AG08396 (cell line): ENCODE results near the gene RAP2A.

Source experiments
- DNase-seq: peaks from one replicate; pipeline ENCODE4 v3.0.0; 2012; ENCODE audit warnings: low spot score, mixed read lengths

RAP2A gene

DNA sequence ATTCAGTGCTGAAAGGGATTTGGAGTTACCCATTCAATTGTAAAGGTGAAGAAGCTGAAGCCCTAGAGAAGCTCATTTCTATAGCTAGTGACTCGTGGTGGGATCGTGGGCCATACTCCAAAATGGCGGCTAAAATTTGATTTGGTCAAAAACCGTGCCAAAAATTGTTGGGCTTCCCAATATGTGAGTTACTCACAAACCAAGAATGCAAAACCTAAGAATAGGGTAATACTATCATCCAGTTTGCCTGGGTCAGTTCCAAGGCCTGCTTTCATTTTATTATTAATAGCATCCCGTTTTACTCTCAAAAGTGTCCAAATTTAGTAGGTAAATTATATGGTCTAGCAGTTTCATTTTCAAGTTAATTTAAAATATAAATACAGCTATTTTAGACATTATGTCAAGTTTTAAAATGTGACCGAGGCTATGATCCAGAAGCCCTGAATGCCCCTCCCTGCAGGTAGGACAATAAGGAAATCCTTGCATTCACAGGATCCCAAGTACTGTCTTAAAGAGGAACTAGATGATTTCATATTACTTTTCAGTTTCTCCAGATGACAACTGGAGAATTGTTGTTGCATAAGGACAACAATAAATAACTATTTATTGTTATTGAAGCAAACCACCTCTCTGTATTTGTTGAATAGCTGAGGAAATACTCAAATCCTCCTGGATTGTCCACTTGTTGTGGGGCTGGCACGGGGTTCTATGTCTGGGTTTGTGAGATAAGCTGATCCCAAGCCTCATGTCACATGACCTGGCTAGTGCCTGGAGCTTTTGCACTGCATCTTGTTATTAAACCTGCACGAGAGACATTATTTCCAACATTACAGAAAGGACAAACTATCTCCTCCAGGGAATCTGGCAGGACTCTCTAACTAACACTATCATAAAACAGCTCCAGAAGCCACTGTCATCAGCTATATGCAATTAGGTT is 11.6 kb upstream of the RAP2A start:
- no peak for DNase-seq

DNA sequence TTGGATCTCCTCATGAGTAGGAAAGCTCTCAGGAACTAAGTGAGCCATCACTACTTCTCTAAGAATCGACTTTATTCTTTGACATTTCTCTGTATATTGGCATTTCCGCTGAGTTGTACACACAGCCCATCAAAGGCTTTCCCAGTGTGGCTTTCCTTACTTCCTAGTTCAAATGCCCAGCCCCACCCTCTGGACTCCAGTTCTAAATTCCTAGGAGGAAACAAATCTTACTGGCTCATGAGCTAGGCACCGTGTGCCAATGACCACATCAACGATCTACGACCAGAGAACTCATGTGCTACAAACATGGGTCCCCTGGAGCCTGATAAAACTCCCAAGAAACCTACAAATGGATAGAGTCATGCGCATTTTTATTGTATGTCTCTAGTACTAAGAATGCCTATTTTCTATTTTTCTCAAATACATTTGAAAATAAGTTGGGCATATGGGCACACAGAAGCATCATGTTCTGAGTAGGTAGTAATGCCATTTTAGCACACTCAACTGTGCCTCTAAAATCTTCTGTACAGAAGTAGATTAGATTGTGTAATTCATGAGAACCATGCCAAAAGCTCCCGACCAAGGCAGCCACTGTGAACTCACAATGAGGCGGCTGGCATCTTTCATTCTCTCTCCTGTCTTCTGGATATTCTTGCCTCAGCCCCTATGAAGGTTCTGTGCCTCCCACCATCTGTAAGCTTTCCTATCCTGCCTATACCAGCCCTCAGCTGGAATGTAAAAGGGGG is 10.5 kb upstream of the RAP2A start:
- DNase-seq: no peak

DNA sequence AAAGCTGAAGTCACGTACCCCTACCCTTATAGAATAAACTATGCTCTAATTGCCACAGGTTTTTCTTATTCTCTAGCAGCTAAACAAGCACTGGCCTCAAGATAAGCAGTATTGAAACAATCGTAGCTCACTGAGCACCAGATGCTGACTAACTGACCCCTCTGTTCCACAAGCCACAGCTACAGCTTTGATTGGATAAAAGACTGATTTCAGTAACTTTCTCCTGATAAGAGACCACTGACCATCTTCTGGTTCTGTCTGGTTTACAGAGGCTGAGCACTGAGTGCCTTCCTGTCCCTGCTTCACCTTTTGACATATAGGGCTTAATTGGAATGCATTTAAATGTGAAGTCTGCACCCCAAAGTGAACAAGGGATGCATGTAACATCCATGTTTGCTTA is 8.4 kb upstream of the RAP2A start:
- no peak for DNase-seq

DNA sequence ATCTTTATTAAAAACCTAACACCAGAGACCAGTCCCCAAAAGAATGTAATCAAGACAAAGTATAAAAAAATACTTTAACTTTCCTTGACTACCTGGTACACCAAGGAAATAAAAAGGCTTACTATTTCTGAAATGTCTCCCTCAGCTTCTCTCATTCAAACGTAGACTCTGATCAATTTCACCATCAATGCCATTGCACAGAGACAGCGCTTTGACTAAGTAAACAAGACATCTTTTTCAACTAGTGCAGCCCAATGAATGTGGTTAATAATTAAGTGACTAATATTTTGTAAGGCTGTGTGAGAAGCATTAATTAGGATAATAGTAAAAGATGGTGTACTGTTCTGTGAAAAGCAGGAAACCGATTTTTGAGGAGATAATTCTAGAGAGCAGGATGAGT is 7.3 kb upstream of the RAP2A start:
- no peak for DNase-seq

DNA sequence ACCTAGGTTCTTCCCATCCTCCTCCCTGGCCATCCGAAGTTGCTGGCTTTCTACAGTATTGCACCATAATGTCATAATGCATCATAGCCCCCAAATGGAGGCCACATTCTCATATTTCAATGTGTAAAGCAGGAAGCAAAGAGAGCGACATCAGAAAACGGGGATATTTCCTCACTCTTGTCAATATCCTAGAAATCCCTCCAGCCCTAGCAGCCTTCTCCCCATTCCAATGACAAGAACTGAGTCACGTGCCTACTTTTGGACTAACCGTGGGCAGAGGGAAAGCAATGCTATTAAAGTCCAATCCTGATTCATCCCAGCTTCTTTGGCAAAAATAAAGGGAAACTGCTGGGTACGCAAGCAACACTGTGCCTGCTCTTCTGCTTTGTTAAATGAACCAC is 4.3 kb upstream of the RAP2A start:
- DNase-seq: peak; percentile 43

DNA sequence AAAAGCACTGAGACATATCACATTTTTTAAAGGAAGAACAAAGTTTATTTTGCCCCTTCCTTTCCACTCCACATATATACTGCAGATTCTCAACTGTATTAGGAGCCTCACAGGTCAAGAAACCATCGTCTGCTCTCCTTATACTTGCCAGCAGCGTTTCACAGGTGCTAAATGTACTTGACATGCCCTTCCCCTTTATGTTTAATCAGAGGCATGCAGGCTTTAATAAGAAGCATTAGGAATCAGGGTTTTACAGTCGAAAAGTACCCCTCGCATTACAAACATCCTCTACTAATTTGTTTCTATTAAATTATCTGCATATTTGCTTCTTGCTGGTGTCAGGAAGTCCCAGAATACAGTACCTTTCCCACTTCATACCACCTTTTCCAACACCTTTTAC is 3.7 kb upstream of the RAP2A start:
- DNase-seq: no peak

DNA sequence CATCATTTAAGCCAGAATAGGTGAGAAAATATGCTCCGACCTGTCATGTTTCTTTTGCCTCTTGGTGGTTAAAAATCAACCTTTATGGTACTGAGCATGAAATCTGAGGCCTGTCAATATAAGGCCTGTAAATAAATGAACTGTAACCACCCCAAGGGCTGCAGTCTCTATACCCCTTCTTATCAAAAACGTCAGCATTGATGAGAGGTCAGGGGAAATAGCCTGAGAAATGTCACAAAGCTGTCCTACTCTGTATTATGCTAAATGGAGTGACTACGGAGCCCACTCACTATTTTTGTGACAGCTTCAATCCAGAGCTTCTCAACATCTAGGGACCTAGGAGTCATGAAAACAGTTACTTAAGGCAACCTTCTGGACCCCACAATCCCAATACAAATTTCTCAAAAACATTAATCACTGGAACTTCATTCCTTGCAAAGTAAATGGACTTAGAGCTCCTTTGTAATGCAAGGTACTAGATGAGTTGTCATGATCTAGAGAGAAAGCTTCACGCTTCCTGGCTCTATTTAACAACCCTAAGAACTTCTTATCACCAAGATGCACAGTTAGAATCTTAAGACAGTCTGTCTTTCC is 2.7 kb upstream of the RAP2A start:
- no peak for DNase-seq

DNA sequence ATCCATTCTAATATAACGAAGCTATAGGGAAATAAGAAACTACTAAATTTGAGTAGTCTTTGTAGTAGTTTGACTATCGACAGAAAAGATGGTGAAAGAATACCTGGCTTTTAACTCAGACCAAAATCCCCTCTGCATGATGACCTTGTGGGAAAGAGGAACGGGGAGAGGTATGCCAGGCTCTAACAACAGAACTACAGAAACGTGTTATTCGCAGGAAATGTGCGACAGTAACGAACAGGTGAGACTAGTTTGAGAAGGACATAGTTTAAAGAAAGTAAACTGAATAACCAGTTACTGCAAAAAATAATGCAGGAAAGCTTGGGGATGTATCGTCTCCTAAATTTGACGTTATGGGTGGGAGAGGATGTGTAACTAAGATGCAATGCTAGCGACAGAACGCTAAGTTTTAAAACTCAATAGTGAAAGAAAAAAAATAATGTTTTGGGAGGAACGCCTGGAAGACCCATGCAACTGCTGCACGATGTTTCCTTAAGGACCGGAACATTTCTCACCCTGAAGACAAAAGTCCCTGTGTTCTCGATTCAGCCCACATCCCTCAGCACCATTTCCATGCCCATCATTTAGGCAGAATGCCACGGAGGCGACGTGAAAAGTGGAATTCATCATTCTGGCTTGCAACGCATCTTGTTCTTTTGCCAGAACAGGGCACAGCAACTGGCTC is 1.6 kb upstream of the RAP2A start:
- no peak for DNase-seq

DNA sequence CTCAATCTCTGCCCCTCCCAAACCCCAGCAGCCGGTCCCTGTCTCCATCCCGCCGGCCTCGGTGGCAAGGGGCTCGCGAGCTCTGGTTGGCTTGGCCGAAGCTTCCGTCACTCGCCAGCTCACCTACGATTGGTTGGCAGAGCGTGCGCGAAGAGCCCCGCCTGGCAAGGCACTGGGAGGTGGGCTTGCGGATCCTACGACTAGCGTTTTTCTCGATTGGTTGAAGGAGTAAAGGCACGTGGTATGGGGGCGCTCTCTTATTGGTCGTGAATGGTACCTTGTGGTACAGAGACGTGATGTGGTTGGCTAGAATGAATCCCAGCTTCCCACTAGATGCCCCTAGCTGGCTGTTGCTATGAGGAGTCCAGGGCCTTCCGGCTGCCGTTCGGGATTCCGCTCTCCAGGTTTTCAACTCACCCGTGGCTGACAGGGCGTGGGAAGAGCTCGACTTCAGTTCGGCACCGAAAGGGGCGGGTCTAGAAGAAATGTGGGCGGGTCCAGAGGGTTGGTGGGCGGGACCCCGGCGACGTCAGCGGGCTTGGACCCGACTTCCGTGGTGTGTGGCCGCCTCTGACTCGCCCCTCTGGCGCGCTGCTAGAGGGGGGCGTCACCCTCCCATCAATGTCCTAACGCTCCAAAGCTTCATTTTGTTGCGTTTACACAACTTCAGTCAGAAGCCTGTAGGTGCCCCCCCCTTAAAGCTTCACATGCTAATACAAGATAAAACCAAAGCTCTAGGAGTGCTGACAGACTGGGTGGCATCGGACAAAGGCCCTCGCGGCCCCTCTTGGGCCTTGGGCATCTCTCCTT is 847 bp upstream of the RAP2A start:
- DNase-seq: peak; percentile 92

DNA sequence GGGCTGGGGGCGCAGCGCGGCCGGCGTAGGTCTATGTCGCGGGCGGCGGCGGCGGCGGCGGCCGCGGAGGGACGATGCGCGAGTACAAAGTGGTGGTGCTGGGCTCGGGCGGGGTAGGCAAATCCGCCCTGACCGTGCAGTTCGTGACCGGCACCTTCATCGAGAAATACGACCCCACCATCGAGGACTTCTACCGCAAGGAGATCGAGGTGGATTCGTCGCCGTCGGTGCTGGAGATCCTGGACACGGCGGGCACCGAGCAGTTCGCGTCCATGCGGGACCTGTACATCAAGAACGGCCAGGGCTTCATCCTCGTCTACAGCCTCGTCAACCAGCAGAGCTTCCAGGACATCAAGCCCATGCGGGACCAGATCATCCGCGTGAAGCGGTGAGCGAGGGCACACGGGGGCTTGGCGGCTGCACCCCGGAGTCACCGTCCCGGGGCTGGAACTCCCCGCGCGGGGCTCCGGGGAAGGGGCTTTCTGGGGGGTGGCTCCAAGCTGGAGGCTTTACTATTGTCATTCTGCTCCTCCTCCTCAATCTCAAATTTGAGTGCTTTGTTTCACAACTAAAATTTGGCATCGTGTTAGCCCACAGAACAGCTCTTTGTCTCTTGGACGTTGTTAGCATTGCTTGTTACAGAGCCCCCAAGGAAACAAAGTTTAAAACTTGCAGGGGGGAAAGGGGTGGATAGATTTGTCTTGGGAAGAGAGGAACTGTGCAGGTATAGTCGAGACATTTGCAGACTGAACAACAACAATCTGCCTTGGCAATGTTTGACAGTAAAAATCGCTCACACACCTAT is 630 bp downstream of the RAP2A start:
- DNase-seq: peak; percentile 9

DNA sequence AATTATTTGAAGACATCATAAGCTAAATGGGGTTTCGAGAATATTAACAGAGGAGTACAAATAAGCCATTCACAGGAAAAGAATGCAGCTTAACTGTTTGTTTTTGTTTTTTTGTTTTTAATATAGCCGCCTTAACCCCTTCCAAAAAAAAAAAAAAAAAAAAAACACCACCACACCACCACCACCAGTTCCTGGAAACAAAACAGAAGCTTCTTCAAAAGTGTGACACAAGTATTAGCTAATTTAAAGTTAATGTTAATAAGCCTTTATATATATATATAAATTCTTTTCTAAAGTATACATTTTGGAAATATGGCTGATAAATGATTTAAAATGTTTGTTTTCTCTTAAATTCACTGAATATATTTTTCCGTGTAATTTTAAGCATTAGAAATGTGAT is 1.4 kb downstream of the RAP2A start:
- no peak for DNase-seq

DNA sequence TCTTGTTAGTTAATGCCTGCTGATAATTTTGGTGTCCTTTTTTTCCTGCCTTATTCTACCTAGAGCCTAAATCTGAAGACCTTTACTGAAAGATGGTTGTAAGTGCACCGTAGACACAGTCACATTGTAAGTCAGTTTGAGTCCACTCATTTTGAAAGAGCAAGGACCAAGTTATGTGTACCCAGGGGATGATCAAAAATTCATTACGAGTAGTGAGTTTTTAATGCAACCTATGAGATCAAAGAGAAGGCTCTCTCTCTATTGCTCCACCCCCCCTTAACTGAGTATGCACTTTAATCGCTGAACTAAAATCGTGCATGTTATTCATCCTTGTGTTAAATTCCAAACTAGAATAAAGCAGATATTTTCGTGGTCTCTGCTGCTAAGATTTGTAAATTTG is 1.8 kb downstream of the RAP2A start:
- no peak for DNase-seq

DNA sequence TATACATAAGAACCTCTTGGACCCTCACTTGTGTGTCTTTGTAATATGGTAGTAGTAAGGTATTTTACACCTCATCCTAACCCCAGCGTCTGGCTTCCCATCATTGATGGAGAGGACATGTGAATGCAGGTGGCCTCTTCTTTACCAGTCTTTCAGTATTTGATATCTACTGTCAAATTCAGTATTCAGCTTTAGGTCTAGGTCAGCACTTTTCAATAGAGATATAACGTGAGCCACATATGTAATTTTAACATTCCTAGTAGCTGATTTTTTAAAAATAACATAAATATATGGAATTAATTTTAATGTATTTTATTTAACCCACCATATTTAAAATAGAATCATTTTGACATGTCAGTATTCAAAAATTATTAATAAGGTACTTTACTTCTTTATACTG is 2.9 kb downstream of the RAP2A start:
- DNase-seq: no peak

DNA sequence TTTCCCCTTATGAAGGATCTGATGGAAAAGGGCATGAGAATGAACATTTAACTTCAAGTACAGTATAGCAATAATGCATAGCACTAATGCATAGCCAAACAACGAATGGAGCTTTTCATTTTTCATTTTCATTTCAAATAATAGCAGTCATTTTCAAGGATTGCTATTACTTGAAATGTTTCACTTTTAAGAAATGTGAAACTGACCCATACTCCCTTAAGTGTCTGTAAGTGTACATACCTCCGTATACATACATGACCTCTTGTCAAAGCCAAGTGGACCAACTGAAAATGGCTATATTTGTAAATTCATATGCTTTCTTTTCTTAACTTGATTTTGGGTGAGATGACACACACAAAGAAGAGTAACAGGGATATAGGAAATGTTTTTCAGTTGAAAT is 3.8 kb downstream of the RAP2A start:
- DNase-seq: no peak

DNA sequence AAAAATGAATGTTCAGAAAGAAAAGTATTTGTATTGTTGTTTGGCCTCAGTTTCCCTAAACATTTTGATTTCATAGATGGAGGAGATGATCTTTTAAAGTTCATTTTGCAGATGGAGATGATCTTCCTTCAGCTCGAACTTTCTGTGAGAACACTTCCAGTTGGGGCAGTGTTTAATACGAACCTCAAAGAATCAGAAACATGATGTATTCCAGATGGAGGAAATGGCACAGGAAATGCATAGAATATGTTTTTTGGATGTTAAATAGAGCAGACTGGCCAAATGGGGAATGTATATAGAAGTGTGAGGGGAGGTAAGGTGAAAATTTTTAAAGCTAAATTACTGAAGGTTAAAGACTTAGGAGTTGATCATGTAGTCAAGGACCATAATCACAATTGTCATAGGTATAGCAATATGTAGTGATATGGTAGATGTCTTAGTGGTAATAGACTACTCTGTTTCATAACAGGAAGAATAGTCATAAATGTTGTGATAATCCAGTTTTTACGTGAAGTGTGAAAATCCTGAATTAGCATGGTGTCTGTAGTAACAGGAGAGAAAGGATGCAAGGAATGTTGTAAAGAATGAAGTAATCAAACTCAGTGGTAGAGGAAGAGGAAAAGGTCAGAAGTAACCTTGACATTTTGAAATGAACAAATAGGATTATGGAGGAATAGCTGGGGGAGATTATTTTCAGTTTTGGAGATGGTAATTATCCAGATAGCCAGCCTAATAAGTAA is 5.1 kb downstream of the RAP2A start:
- DNase-seq: no peak

DNA sequence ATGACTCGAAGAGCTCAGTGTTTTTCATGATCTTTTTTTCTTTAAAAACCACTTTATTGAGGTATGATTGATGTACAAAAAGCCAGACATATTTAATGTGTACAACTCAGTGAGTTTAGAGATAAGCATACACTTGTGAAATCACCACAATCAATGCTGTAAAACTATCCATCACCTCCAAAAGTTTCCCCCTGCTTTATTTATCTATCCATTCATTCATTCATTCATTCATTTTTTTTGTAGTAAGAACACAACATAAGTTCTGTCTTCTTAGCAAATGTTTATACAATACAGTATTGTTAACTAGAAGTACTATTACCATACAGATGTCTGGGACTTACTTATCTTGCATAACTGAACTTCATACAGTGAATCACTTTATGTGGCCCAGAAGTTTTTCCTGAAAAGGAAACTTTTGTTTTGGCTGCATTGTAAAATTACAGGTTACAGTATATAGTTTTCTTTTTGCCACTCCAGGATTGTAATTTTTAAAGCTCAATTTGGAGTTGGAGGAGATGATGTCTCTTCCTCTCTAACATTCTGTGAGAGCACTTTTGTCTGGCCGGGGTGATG is 6.7 kb downstream of the RAP2A start:
- DNase-seq: no peak

DNA sequence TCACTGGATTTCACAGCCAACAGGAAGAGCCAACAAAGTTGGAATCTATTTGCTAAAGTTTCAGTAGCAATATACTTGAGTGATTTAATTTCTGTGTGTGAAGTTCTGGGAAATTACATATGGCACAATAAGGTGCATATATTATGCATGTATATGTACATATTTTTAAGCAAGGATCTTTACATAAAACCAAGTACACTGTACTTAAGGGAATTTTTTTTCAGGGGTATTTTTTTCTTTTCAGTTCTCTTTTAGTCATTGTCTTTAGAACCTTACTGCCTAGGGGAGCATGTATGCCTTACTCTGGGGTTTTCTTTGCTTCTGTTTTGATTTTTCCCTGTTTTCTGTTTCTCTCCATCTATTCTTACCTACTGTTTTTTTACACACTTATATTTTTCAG is 7.4 kb downstream of the RAP2A start:
- no peak for DNase-seq

DNA sequence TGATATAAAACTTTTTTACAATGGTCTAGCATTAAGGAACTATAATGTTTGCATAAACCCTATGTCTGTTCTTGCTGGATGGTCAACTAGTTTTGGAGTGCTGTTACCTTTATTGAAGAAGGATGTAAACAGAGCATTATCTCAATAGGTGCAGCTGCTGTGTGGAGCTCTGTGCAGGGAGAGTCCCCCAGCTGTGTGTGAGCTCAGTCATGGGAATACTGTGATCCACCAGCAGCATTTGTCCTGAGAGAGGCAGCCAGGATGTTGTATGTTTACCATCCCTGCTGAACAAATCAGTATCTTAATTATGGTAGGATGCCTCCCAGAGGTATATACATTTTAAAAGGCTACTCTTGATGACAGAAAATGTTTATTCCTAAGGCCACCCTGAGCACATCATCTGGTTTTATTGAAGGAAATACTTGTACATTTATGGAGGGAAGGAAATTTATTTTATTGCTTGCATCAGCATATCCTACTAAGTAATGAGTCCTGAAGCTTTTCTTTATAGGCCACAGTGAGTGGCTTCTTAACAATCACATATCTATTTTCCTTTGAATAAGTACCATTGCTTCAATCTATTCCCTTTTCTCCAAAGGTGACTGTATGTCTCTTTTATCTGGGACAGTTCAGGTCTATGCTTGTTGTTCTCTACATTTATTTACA is 11.7 kb downstream of the RAP2A start:
- no peak for DNase-seq

DNA sequence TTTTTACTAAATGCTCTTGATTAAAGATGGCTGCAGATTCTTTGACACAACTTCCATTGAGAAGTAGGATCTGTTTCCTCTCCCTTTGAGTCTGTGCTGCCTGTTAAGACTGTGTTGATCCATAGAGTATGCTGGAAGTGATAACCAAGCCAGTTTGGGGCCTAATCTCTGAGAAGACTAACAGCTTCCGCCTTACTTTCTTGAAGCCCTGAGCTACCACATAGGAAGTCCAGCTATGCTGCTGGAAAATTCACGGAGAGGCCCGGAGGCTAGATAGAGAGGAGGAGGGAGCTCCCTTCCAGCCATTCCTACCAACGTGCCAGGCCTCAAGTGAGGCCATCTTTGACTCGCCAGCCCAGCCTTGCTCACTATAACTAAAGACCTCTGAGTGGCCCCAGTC is 12.5 kb downstream of the RAP2A start:
- no peak for DNase-seq
